HL-60/S4 treated with phorbol 12-myristate 13-acetate at 8.2 ng/mL for 4 days and 3 days (cell line): ENCODE results near the gene CYB5R2.

ENCODE experiments used
- in situ Hi-C: fragments of 300-500 bp; cut with MboI; formaldehyde crosslinking; loops from 2 replicates; pipeline ENCODE4 v1.15.0; 2022; ENCODE audit warnings: low sequenced_read_pairs

The CYB5R2 gene

GRCh38 chr11:7640816-7641215 lies 32.5 kb downstream of the CYB5R2 start:
- in situ Hi-C loops = no loop called here

- in situ Hi-C loops = no loop called here
Measured at GRCh38 chr11:7639643-7640025, 33.7 kb downstream of the CYB5R2 start.

- in situ Hi-C loops = no loop called here
Measured at GRCh38 chr11:7638710-7639642, 34.3 kb downstream of the CYB5R2 start.

- in situ Hi-C loops = no loop called here
Measured at GRCh38 chr11:7637447-7638157, 35.7 kb downstream of the CYB5R2 start.

DNA sequence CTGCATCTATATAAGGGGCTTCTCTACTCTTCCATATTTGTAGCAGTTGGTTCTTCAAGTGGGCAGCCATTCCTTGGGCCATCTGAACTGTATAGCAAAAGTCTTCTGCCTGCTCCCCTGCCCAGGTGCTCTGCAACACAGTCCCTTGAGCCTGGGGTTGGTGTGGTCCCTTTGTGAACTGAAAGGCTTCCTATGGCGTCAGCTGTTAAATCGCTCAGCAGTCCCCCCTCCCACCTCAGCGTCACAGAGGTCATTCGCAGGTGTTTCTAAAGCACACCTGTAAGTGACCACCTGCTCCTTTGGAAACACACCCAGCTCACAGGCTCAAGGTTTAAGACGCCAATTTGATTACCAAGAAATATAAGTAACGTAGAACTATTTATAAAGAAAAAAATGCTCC lies 37.0 kb downstream of the CYB5R2 start:
- in situ Hi-C loops = no loop called here

DNA sequence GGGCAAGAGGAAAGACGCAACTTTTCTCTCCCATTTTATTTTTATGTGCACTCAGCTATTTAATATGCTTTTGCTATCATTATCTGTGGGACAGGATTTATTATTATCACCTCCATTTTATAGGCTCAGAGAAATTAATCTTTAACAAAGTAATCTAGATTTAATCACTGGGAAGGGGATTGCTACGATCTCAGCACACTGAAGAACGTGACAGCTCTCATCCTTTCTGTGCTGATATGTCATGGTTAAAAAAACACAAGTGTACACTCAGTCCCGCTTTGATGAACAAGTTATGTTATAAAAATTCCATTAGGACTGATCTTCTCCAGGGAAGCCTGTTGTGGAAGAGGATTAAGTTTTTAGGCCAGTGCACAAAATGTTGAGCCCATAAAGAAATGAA lies 37.6 kb downstream of the CYB5R2 start:
- in situ Hi-C loops = no loop called here

- in situ Hi-C loops = no loop called here
Measured at GRCh38 chr11:7635137-7635536, 38.2 kb downstream of the CYB5R2 start.

- in situ Hi-C loops = no loop called here
Measured at GRCh38 chr11:7632211-7632610, 41.1 kb downstream of the CYB5R2 start.

DNA sequence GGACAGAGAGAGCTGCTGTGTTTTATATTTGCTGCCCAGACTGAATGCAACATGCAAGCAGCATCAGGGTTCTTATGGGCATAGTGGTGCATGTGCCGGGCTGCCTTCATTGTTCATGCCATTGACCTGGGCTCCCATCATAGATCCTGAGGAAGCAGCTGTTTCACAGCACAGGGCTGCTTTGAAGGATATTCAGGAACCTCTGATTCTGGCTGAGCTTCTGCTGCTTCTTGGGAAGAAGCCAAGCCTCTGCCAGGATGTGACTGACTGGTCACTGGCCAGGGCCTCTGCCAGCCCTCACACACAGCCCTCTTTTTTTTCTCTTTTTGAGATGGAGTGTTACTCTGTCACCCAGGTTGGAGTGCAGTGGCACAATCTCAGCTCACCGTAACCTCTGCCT lies 43.3 kb downstream of the CYB5R2 start:
- in situ Hi-C loops = no loop called here

DNA sequence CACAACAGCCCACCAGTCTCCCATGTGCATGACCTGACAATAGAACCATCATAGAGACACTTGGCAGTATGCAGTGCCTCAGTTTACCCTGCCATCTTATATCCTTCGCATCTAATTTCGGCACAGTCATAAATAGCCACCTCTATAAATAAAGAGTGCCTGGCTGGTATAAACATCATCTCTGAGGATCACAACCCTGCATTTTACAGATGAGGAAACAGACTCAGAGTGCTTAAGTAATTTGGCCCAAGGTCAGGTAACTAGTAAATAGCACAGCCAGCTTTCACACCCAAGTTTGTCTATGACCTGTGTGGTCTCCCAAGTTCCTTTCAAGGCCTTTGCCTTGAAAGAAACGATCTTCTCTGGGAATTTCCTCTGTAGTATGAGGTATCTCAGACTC lies 44.6 kb downstream of the CYB5R2 start:
- in situ Hi-C loops = no loop called here

- in situ Hi-C loops = no loop called here
Measured at GRCh38 chr11:7622721-7623120, 50.6 kb downstream of the CYB5R2 start.

GRCh38 chr11:7621554-7621953 lies 51.7 kb downstream of the CYB5R2 start:
- in situ Hi-C loops = no loop called here

- in situ Hi-C loops = no loop called here
Measured at GRCh38 chr11:7621090-7621489, 52.2 kb downstream of the CYB5R2 start.

- in situ Hi-C loops = no loop called here
Measured at GRCh38 chr11:7619322-7619721, 54.0 kb downstream of the CYB5R2 start.

GRCh38 chr11:7617032-7617431 lies 56.3 kb downstream of the CYB5R2 start:
- in situ Hi-C loops = no loop called here
